ENCODE results near the gene RAB9A. TPM values are rescaled to one million over a fixed set of nuclear protein-coding genes. Genes with fewer than 3 reads are reported as not detected.
A peak's percentile ranks its signal among the peaks of the same experiment; 100 is the strongest.

Gene RAB9A
- total and polyA plus RNA-seq, 9 of the 15 experiments (the other 6 are each of a cell fraction or from before 2014, with no cell fraction given) = 13.5 to 20.8 (median 17.7) TPM

DNA sequence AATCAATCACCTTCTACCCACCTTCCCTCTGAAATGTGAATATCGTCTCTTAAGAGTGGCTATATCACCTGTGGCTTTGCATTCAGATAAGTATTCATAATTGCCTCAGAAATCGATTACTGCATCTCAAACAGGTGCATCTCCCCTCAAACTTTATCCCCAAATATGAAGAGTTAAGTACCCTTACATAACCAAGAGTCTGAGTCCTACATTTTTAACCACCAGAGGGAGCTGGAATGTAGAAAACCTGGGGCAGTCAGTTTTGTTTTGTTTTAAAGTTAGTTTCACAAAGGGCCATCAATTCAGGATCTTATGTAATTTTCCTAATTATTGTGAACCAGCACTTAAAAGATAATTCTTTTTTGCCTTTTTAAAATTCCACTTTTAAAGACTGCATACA, 30.3 kb upstream of the RAB9A start (continued):
- TF ChIP-seq ARID2 (IDR thresholded peaks at IDR 0.05) = 0 out of 2 replicates have a peak, but pooled peaks have one; percentile 11
- TF ChIP-seq, protein P1, sequence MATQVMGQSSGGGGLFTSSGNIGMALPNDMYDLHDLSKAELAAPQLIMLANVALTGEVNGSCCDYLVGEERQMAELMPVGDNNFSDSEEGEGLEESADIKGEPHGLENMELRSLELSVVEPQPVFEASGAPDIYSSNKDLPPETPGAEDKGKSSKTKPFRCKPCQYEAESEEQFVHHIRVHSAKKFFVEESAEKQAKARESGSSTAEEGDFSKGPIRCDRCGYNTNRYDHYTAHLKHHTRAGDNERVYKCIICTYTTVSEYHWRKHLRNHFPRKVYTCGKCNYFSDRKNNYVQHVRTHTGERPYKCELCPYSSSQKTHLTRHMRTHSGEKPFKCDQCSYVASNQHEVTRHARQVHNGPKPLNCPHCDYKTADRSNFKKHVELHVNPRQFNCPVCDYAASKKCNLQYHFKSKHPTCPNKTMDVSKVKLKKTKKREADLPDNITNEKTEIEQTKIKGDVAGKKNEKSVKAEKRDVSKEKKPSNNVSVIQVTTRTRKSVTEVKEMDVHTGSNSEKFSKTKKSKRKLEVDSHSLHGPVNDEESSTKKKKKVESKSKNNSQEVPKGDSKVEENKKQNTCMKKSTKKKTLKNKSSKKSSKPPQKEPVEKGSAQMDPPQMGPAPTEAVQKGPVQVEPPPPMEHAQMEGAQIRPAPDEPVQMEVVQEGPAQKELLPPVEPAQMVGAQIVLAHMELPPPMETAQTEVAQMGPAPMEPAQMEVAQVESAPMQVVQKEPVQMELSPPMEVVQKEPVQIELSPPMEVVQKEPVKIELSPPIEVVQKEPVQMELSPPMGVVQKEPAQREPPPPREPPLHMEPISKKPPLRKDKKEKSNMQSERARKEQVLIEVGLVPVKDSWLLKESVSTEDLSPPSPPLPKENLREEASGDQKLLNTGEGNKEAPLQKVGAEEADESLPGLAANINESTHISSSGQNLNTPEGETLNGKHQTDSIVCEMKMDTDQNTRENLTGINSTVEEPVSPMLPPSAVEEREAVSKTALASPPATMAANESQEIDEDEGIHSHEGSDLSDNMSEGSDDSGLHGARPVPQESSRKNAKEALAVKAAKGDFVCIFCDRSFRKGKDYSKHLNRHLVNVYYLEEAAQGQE (IDR thresholded peaks at IDR 0.05; ENCODE audit: borderline replicate concordance) = peak; percentile 77
- TF ChIP-seq, protein P1 (CRISPR knock-in tag; IDR thresholded peaks at IDR 0.05; ENCODE audit: low read depth) = no peak
- no peak for TF ChIP-seq MCM3 (IDR thresholded peaks at IDR 0.05)
- TF ChIP-seq, protein P2, sequence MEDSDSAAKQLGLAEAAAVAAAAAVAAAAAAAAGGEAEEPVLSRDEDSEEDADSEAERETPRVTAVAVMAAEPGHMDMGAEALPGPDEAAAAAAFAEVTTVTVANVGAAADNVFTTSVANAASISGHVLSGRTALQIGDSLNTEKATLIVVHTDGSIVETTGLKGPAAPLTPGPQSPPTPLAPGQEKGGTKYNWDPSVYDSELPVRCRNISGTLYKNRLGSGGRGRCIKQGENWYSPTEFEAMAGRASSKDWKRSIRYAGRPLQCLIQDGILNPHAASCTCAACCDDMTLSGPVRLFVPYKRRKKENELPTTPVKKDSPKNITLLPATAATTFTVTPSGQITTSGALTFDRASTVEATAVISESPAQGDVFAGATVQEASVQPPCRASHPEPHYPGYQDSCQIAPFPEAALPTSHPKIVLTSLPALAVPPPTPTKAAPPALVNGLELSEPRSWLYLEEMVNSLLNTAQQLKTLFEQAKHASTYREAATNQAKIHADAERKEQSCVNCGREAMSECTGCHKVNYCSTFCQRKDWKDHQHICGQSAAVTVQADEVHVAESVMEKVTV (CRISPR knock-in tag; IDR thresholded peaks at IDR 0.05) = peak; percentile 61
- TF ChIP-seq, protein P3, sequence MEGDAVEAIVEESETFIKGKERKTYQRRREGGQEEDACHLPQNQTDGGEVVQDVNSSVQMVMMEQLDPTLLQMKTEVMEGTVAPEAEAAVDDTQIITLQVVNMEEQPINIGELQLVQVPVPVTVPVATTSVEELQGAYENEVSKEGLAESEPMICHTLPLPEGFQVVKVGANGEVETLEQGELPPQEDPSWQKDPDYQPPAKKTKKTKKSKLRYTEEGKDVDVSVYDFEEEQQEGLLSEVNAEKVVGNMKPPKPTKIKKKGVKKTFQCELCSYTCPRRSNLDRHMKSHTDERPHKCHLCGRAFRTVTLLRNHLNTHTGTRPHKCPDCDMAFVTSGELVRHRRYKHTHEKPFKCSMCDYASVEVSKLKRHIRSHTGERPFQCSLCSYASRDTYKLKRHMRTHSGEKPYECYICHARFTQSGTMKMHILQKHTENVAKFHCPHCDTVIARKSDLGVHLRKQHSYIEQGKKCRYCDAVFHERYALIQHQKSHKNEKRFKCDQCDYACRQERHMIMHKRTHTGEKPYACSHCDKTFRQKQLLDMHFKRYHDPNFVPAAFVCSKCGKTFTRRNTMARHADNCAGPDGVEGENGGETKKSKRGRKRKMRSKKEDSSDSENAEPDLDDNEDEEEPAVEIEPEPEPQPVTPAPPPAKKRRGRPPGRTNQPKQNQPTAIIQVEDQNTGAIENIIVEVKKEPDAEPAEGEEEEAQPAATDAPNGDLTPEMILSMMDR (IDR thresholded peaks at IDR 0.05 in 2 of 3, conservative IDR thresholded peaks at IDR 0.05 in 1 of 3; ENCODE audit: insufficient read depth in 2 of 3, low read depth in 1 of 3, low read length in 3 of 3) = peak; percentile 52 to 72 (median 55); a peak in 5 of 6 replicates
- peak; percentile 22; the same call in 1 of the 2 replicates for TF ChIP-seq FOXM1 (IDR thresholded peaks at IDR 0.05; ENCODE audit: low read depth)
- TF ChIP-seq FOXM1 (CRISPR knock-in tag; IDR thresholded peaks at IDR 0.05; ENCODE audit: low read depth) = no peak
- TF ChIP-seq RAD21 (CRISPR knock-in tag; conservative IDR thresholded peaks at IDR 0.05 in 1 of 2, IDR thresholded peaks at IDR 0.05 in 1 of 2) = peak; percentile 81 to 88
- TF ChIP-seq, protein P4, sequence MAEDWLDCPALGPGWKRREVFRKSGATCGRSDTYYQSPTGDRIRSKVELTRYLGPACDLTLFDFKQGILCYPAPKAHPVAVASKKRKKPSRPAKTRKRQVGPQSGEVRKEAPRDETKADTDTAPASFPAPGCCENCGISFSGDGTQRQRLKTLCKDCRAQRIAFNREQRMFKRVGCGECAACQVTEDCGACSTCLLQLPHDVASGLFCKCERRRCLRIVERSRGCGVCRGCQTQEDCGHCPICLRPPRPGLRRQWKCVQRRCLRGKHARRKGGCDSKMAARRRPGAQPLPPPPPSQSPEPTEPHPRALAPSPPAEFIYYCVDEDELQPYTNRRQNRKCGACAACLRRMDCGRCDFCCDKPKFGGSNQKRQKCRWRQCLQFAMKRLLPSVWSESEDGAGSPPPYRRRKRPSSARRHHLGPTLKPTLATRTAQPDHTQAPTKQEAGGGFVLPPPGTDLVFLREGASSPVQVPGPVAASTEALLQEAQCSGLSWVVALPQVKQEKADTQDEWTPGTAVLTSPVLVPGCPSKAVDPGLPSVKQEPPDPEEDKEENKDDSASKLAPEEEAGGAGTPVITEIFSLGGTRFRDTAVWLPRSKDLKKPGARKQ (CRISPR knock-in tag; IDR thresholded peaks at IDR 0.05) = no peak
- no peak for TF ChIP-seq CBFB (CRISPR knock-in tag; IDR thresholded peaks at IDR 0.05)
- TF ChIP-seq, protein P5, sequence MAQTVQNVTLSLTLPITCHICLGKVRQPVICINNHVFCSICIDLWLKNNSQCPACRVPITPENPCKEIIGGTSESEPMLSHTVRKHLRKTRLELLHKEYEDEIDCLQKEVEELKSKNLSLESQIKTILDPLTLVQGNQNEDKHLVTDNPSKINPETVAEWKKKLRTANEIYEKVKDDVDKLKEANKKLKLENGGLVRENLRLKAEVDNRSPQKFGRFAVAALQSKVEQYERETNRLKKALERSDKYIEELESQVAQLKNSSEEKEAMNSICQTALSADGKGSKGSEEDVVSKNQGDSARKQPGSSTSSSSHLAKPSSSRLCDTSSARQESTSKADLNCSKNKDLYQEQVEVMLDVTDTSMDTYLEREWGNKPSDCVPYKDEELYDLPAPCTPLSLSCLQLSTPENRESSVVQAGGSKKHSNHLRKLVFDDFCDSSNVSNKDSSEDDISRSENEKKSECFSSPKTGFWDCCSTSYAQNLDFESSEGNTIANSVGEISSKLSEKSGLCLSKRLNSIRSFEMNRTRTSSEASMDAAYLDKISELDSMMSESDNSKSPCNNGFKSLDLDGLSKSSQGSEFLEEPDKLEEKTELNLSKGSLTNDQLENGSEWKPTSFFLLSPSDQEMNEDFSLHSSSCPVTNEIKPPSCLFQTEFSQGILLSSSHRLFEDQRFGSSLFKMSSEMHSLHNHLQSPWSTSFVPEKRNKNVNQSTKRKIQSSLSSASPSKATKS (CRISPR knock-in tag; IDR thresholded peaks at IDR 0.05) = no peak
